Activated naive CD4-positive, alpha-beta T cell treated with anti-CD3 and anti-CD28 coated beads, Interleukin-2, amount 10 ng/mL, durations not matched to agents 7 days and 5 days (primary cell): ENCODE measurements around the gene FIGNL2.

Source experiments
- CTCF ChIA-PET: fragments of 350-600 bp; sonication (Branson Sonifier 250); formaldehyde crosslinking; loops from one replicate; lab custom pipeline; 2021; ENCODE audit warnings: antibody characterized with exemption; lab: Charles Lee
- DNase-seq: peaks from one replicate; pipeline ENCODE4 v3.0.0-alpha.2; 2020
- H3K27ac Mint-ChIP-seq: one replicate; pipeline ENCODE4 v1.8.0; 2021; ENCODE audit warnings: mild to moderate bottlenecking, moderate library complexity, mixed read lengths
- H3K27me3 Mint-ChIP-seq: one replicate; pipeline ENCODE4 v1.8.0; 2021; ENCODE audit warnings: mild to moderate bottlenecking, mixed read lengths
- H3K36me3 Mint-ChIP-seq: one replicate; pipeline ENCODE4 v1.8.0; 2021; ENCODE audit warnings: mixed read lengths
- H3K4me1 Mint-ChIP-seq: one replicate; pipeline ENCODE4 v1.8.0; 2021; ENCODE audit warnings: mixed read lengths
- H3K4me3 Mint-ChIP-seq: one replicate; pipeline ENCODE4 v1.8.0; 2021; ENCODE audit warnings: mild to moderate bottlenecking, moderate library complexity, mixed read lengths
- H3K9me3 Mint-ChIP-seq: one replicate; pipeline ENCODE4 v1.8.0; 2021; ENCODE audit warnings: mixed read lengths

FIGNL2 gene

GRCh38 chr12:51848326-51848727 is at the start of gene FIGNL2:
Gene FIGNL2 (minus strand): TSS chr12:51848718. CDS start chr12:51822413, 26,305 bp downstream.
- Mint-ChIP-seq H3K27ac (no peak within 1 kb of the TSS), H3K4me1 (peaks cover 26% of the 10 kb centered on the region), H3K27me3 (peaks cover 94% of the 10 kb centered on the region), H3K4me3 (no peak within 1 kb of the TSS), H3K9me3 (no peaks in the 10 kb centered on the region), H3K36me3 (no peaks in the 10 kb centered on the region)
- CTCF ChIA-PET, result no interaction called here
- DNase-seq, result no peak

GRCh38 chr12:51897181-51897580 is 48.7 kb upstream of the FIGNL2 start:
- no peaks in the 10 kb centered on the region for H3K4me1 Mint-ChIP-seq
- H3K9me3 Mint-ChIP-seq, result no peaks in the 10 kb centered on the region
- CTCF ChIA-PET, result no interaction called here
- H3K4me3 Mint-ChIP-seq, result no peak overlapping the region
- no peak for DNase-seq
- no peaks in the 10 kb centered on the region for H3K36me3 Mint-ChIP-seq
- peaks cover 34% of the 10 kb centered on the region for H3K27me3 Mint-ChIP-seq
- no peak overlapping the region for H3K27ac Mint-ChIP-seq

- no peak for DNase-seq
- Mint-ChIP-seq H3K4me1 (no peaks in the 10 kb centered on the region), H3K27ac (no peak overlapping the region), H3K4me3 (no peak overlapping the region), H3K36me3 (no peaks in the 10 kb centered on the region), H3K27me3 (peaks cover 34% of the 10 kb centered on the region), H3K9me3 (no peaks in the 10 kb centered on the region)
- CTCF ChIA-PET, result no interaction called here
Observed at GRCh38 chr12:51896236-51896635, 47.7 kb upstream of the FIGNL2 start.

- H3K4me3 Mint-ChIP-seq, result no peak overlapping the region
- peaks cover 34% of the 10 kb centered on the region for H3K27me3 Mint-ChIP-seq
- no peaks in the 10 kb centered on the region for H3K4me1 Mint-ChIP-seq
- no peaks in the 10 kb centered on the region for H3K36me3 Mint-ChIP-seq
- CTCF ChIA-PET, result interaction anchor here (2.2 kb wide), 1 partner anchor 27 kb away, joined by 5 read pairs; no protein-coding TSS in a partner anchor
- no peak overlapping the region for H3K27ac Mint-ChIP-seq
- DNase-seq, result no peak
- H3K9me3 Mint-ChIP-seq, result no peaks in the 10 kb centered on the region
Observed at GRCh38 chr12:51895378-51896135, 47.0 kb upstream of the FIGNL2 start.

- no peak overlapping the region for H3K4me3 Mint-ChIP-seq
- CTCF ChIA-PET, result interaction anchor here (0.7 to 2.2 kb wide), 5 partner anchors 28 to 127 kb away, joined by 3 to 7 read pairs (median 5); no protein-coding TSS in a partner anchor
- no peaks in the 10 kb centered on the region for H3K9me3 Mint-ChIP-seq
- no peak for DNase-seq
- no peak overlapping the region for H3K27ac Mint-ChIP-seq
- H3K36me3 Mint-ChIP-seq, result no peaks in the 10 kb centered on the region
- H3K27me3 Mint-ChIP-seq, result peaks cover 41% of the 10 kb centered on the region
- no peaks in the 10 kb centered on the region for H3K4me1 Mint-ChIP-seq
Observed at GRCh38 chr12:51893786-51894185, 45.3 kb upstream of the FIGNL2 start.

GRCh38 chr12:51891843-51892242 is 43.3 kb upstream of the FIGNL2 start:
- Mint-ChIP-seq H3K9me3 (no peaks in the 10 kb centered on the region), H3K4me3 (no peak overlapping the region), H3K27me3 (peaks cover 32% of the 10 kb centered on the region), H3K27ac (no peak overlapping the region), H3K4me1 (peaks cover 2% of the 10 kb centered on the region), H3K36me3 (no peaks in the 10 kb centered on the region)
- no peak for DNase-seq
- CTCF ChIA-PET, result no interaction called here

GRCh38 chr12:51890511-51891171 is 42.1 kb upstream of the FIGNL2 start:
- DNase-seq, result no peak
- H3K27me3 Mint-ChIP-seq, result peaks cover 20% of the 10 kb centered on the region
- H3K27ac Mint-ChIP-seq, result no peak overlapping the region
- no peaks in the 10 kb centered on the region for H3K9me3 Mint-ChIP-seq
- CTCF ChIA-PET, result no interaction called here
- peaks cover 6% of the 10 kb centered on the region for H3K36me3 Mint-ChIP-seq
- H3K4me1 Mint-ChIP-seq, result peaks cover 14% of the 10 kb centered on the region
- no peak overlapping the region for H3K4me3 Mint-ChIP-seq

GRCh38 chr12:51890133-51890464 is 41.6 kb upstream of the FIGNL2 start:
- Mint-ChIP-seq H3K4me3 (no peak overlapping the region), H3K4me1 (peaks cover 19% of the 10 kb centered on the region), H3K27me3 (peaks cover 15% of the 10 kb centered on the region), H3K27ac (no peak overlapping the region), H3K36me3 (peaks cover 6% of the 10 kb centered on the region), H3K9me3 (peaks cover 2% of the 10 kb centered on the region)
- CTCF ChIA-PET, result interaction anchor here (0.9 kb wide), 1 partner anchor 92 kb away, joined by 3 read pairs; no protein-coding TSS in a partner anchor
- no peak for DNase-seq

- no peak overlapping the region for H3K4me3 Mint-ChIP-seq
- H3K27ac Mint-ChIP-seq, result no peak overlapping the region
- H3K27me3 Mint-ChIP-seq, result peaks cover 14% of the 10 kb centered on the region
- DNase-seq, result no peak
- peaks cover 23% of the 10 kb centered on the region for H3K4me1 Mint-ChIP-seq
- CTCF ChIA-PET, result interaction anchor here (0.9 to 2.0 kb wide), 3 partner anchors 16 to 136 kb away, joined by 3 to 5 read pairs (median 4); no protein-coding TSS in a partner anchor
- peaks cover 7% of the 10 kb centered on the region for H3K36me3 Mint-ChIP-seq
- peaks cover 8% of the 10 kb centered on the region for H3K9me3 Mint-ChIP-seq
Observed at GRCh38 chr12:51889216-51890132, 41.0 kb upstream of the FIGNL2 start.

- Mint-ChIP-seq H3K27ac (no peak overlapping the region), H3K36me3 (peaks cover 7% of the 10 kb centered on the region), H3K4me1 (peaks cover 25% of the 10 kb centered on the region), H3K27me3 (peaks cover 11% of the 10 kb centered on the region), H3K9me3 (peaks cover 8% of the 10 kb centered on the region), H3K4me3 (no peak overlapping the region)
- CTCF ChIA-PET, result interaction anchor here (1.4 to 2.0 kb wide), 3 partner anchors 13 to 137 kb away, joined by 4 to 6 read pairs (median 5); no protein-coding TSS in a partner anchor
- DNase-seq, result no peak
Observed at GRCh38 chr12:51888316-51889215, 40.0 kb upstream of the FIGNL2 start.

- Mint-ChIP-seq H3K4me3 (no peak within 1 kb of the TSS), H3K27me3 (peaks cover 11% of the 10 kb centered on the region), H3K27ac (no peak within 1 kb of the TSS), H3K36me3 (peaks cover 7% of the 10 kb centered on the region), H3K4me1 (peaks cover 25% of the 10 kb centered on the region), H3K9me3 (peaks cover 8% of the 10 kb centered on the region)
- CTCF ChIA-PET, result interaction anchor here (1.2 to 3.4 kb wide), 4 partner anchors 12 to 138 kb away, joined by 4 to 18 read pairs (median 5); no protein-coding TSS in a partner anchor
- DNase-seq, result no peak
Observed at GRCh38 chr12:51887476-51888315, 39.2 kb upstream of the FIGNL2 start, which contains the start of gene ANKRD33. Gene ANKRD33 (plus strand): TSS chr12:51888103. CDS start chr12:51888187, 84 bp downstream.

- Mint-ChIP-seq H3K4me3 (no peak overlapping the region), H3K27me3 (peaks cover 11% of the 10 kb centered on the region), H3K9me3 (peaks cover 8% of the 10 kb centered on the region), H3K36me3 (peaks cover 7% of the 10 kb centered on the region), H3K27ac (peak overlapping the region; percentile 94), H3K4me1 (peaks cover 25% of the 10 kb centered on the region)
- DNase-seq, result peak; percentile 72
- CTCF ChIA-PET, result interaction anchor here (0.6 to 3.4 kb wide), 9 partner anchors 11 to 184 kb away, joined by 3 to 18 read pairs (median 3); partner anchors contain the start of gene ATG101
Observed at GRCh38 chr12:51886021-51886710, 37.6 kb upstream of the FIGNL2 start.
